Mesenchymal stem cell (in vitro differentiated cells and primary cell): ENCODE results near the gene SPATA31E1.

Experiments
- DNase-seq: peaks from one replicate; pipeline ENCODE4 v3.0.0-alpha.2; 2013
- H2AFZ ChIP-seq: one replicate; pipeline ENCODE4 v1.6.1; 2013; ENCODE audit warnings: low read depth, mild to moderate bottlenecking, control low read depth, inconsistent platforms, low read length, moderate library complexity
- H2AK5ac ChIP-seq: 2 replicates; pipeline ENCODE4 v1.6.1; 2013; ENCODE audit warnings: low read length, moderate library complexity, mild to moderate bottlenecking, inconsistent platforms; ENCODE audit not compliant: severe bottlenecking
- H2BK120ac ChIP-seq: one replicate; pipeline ENCODE4 v1.6.1; 2013; ENCODE audit warnings: low read depth, mild to moderate bottlenecking, inconsistent platforms, low read length, moderate library complexity
- H2BK12ac ChIP-seq, 2 experiments: one replicate each; pipeline ENCODE4 v1.6.1; 2013; ENCODE audit warnings: inconsistent platforms in 2 of 2, low read length in 2 of 2, mild to moderate bottlenecking in 2 of 2, moderate library complexity in 2 of 2, control low read depth in 1 of 2
- H2BK15ac ChIP-seq: one replicate; pipeline ENCODE4 v1.6.1; 2013; ENCODE audit warnings: mild to moderate bottlenecking, low read depth, inconsistent platforms; ENCODE audit not compliant: poor library complexity, severe bottlenecking
- H2BK5ac ChIP-seq: 2 replicates; pipeline ENCODE4 v1.6.1; 2013; ENCODE audit warnings: low read depth, mild to moderate bottlenecking, low read length, control low read depth, inconsistent platforms; ENCODE audit not compliant: poor library complexity, severe bottlenecking
- H3K14ac ChIP-seq, 2 experiments: one replicate each; pipeline ENCODE4 v1.6.1; 2013; ENCODE audit warnings: inconsistent platforms in 2 of 2, low read length in 2 of 2, control low read depth in 1 of 2, mild to moderate bottlenecking in 1 of 2, moderate library complexity in 1 of 2
- H3K18ac ChIP-seq, 2 experiments: one replicate each; pipeline ENCODE4 v1.6.1; 2013; ENCODE audit warnings: inconsistent platforms in 2 of 2, low read length in 2 of 2, control low read depth in 1 of 2, low read depth in 1 of 2, mild to moderate bottlenecking in 1 of 2
- H3K23ac ChIP-seq, 2 experiments: one replicate each; pipeline ENCODE4 v1.6.1; 2013; ENCODE audit warnings: inconsistent platforms in 2 of 2, low read length in 2 of 2, mild to moderate bottlenecking in 2 of 2, moderate library complexity in 2 of 2, control low read depth in 1 of 2
- H3K27ac ChIP-seq: 2 replicates; pipeline ENCODE4 v1.5.1; 2013; ENCODE audit warnings: mild to moderate bottlenecking, moderate library complexity, low read length, control low read depth, inconsistent platforms; ENCODE audit not compliant: poor library complexity, severe bottlenecking
- H3K27me3 ChIP-seq, 2 experiments: 2 replicates each; pipeline versions ENCODE4 v1.6.1 to v1.7.0; 2013; ENCODE audit warnings: low read length in 2 of 2, mild to moderate bottlenecking in 2 of 2, moderate library complexity in 2 of 2, control low read depth in 1 of 2, inconsistent platforms in 1 of 2; ENCODE audit not compliant: control insufficient read depth in 1 of 2, insufficient read depth in 1 of 2
- H3K36me3 ChIP-seq, 2 experiments: 2 replicates each; pipeline versions ENCODE4 v1.6.1 to v1.7.0; 2013; ENCODE audit warnings: low read length in 2 of 2, control low read depth in 1 of 2, inconsistent platforms in 1 of 2, low read depth in 1 of 2, mild to moderate bottlenecking in 1 of 2; ENCODE audit not compliant: insufficient read depth in 2 of 2, control insufficient read depth in 1 of 2
- H3K4ac ChIP-seq, 2 experiments: one replicate each; pipeline ENCODE4 v1.6.1; 2013; ENCODE audit warnings: inconsistent platforms in 2 of 2, low read length in 2 of 2, mild to moderate bottlenecking in 2 of 2, moderate library complexity in 2 of 2, control low read depth in 1 of 2, low read depth in 1 of 2
- H3K4me1 ChIP-seq: 2 replicates; pipeline ENCODE4 v1.6.1; 2013; ENCODE audit warnings: low read depth, low read length, control low read depth; ENCODE audit not compliant: control insufficient read depth, insufficient read depth
- H3K4me2 ChIP-seq: 2 replicates; pipeline ENCODE4 v1.6.1; 2013; ENCODE audit warnings: low read length, mild to moderate bottlenecking, inconsistent platforms; ENCODE audit not compliant: poor library complexity, severe bottlenecking
- H3K4me3 ChIP-seq, 2 experiments: 2 replicates each; pipeline versions ENCODE4 v1.5.1 to v1.7.0; 2013; ENCODE audit warnings: low read length in 2 of 2, mild to moderate bottlenecking in 2 of 2, control low read depth in 1 of 2, low read depth in 1 of 2; ENCODE audit not compliant: insufficient read depth in 1 of 2
- H3K79me1 ChIP-seq: replicated peaks from 2 replicates; pipeline ENCODE4 v1.6.1; 2013; ENCODE audit warnings: mild to moderate bottlenecking, control low read depth, low read length, inconsistent platforms; ENCODE audit not compliant: poor library complexity, severe bottlenecking
- H3K9ac ChIP-seq: 2 replicates; pipeline ENCODE4 v1.7.0; 2013; ENCODE audit warnings: mild to moderate bottlenecking, low read length, moderate library complexity
- H3K9me3 ChIP-seq: 2 replicates; pipeline ENCODE4 v1.7.0; 2013; ENCODE audit warnings: mild to moderate bottlenecking, low read length; ENCODE audit not compliant: control insufficient read depth
- H4K8ac ChIP-seq: one replicate; pipeline ENCODE4 v1.6.1; 2013; ENCODE audit warnings: inconsistent platforms, mild to moderate bottlenecking, low read length, moderate library complexity
- H4K91ac ChIP-seq: one replicate; pipeline ENCODE4 v1.6.1; 2013; ENCODE audit warnings: mild to moderate bottlenecking, low read length, inconsistent platforms
- WGBS: methylation state at CpG from one replicate; pipeline ENCODE4 v1.1.7; 2013; ENCODE audit warnings: mixed read lengths; 5-methylcytosine and 5-hydroxymethylcytosine counted together

SPATA31E1 gene

DNA sequence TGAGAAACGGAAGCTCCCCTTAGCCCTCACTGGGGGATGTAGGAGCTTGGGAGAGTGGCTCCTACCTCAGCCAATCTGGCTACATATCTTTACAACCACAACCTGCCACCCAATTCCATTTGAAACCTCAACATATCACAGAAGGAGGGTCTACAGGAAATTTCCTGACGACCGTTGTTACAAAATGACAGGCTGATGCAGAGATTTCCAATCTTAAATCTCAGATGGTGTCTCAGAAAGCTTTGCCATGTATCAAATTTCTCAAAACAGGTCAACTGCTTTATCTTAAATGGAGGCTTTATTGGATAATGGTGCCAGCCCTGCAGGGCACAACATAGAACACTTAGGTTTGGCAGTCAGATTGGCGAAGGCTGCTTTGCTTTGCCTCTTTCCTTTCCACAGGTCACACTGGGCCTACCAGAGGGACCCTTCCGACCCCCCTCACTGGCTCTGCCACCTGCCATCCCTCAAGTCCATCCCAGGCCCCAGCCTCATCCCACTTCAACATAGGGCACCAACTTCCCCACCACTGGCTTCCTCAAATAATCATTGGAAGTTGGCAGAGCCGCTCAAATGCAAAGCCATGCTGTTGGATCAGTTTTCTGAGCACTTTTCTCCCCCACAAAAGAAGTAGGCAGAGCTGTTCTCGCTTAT lies 11.1 kb upstream of the SPATA31E1 start:
- H2BK12ac ChIP-seq, result no peak overlapping the region
- no peaks in the 10 kb centered on the region for H3K27me3 ChIP-seq
- no peaks in the 10 kb centered on the region for H3K9me3 ChIP-seq
- H4K8ac ChIP-seq, result no peak overlapping the region
- WGBS, result 93% methylated on average over 7 of the region's 7 CpGs
- no peak overlapping the region for H2BK5ac ChIP-seq
- no peaks in the 10 kb centered on the region for H3K79me1 ChIP-seq
- no peaks in the 10 kb centered on the region for H3K36me3 ChIP-seq
- H3K4me3 ChIP-seq, result no peak overlapping the region
- H2AFZ ChIP-seq, result no peak overlapping the region
- no peak overlapping the region for H2AK5ac ChIP-seq
- no peak overlapping the region for H3K18ac ChIP-seq
- H3K23ac ChIP-seq, result no peak overlapping the region
- H3K4me2 ChIP-seq, result no peak overlapping the region
- H2BK15ac ChIP-seq, result peak overlapping the region; percentile 45
- peaks cover 20% of the 10 kb centered on the region for H3K4me1 ChIP-seq
- no peak overlapping the region for H2BK120ac ChIP-seq
- H3K27ac ChIP-seq, result no peak overlapping the region
- no peak for DNase-seq
- H3K4ac ChIP-seq, result no peak overlapping the region
- no peak overlapping the region for H4K91ac ChIP-seq
- H3K14ac ChIP-seq, result no peak overlapping the region
- H3K9ac ChIP-seq, result no peak overlapping the region

GRCh38 chr9:87872079-87872624 lies 10.5 kb upstream of the SPATA31E1 start:
- no peak overlapping the region for H3K4me2 ChIP-seq
- H3K4me3 ChIP-seq, result no peak overlapping the region
- no peak overlapping the region for H3K27ac ChIP-seq
- H2AK5ac ChIP-seq, result no peak overlapping the region
- no peak overlapping the region for H3K14ac ChIP-seq
- no peak overlapping the region for H4K91ac ChIP-seq
- no peak overlapping the region for H4K8ac ChIP-seq
- no peak overlapping the region for H3K23ac ChIP-seq
- H3K79me1 ChIP-seq, result no peaks in the 10 kb centered on the region
- H2AFZ ChIP-seq, result no peak overlapping the region
- no peak for DNase-seq
- peaks cover 20% of the 10 kb centered on the region for H3K4me1 ChIP-seq
- H3K9me3 ChIP-seq, result no peaks in the 10 kb centered on the region
- 88% methylated on average over 8 of the region's 8 CpGs for WGBS
- no peak overlapping the region for H3K9ac ChIP-seq
- no peaks in the 10 kb centered on the region for H3K27me3 ChIP-seq
- no peak overlapping the region for H3K18ac ChIP-seq
- no peaks in the 10 kb centered on the region for H3K36me3 ChIP-seq
- peak overlapping the region; percentile 8 to 15 for H2BK12ac ChIP-seq
- H2BK120ac ChIP-seq, result no peak overlapping the region
- no peak overlapping the region for H2BK5ac ChIP-seq
- H3K4ac ChIP-seq, result no peak overlapping the region
- H2BK15ac ChIP-seq, result no peak overlapping the region

DNA sequence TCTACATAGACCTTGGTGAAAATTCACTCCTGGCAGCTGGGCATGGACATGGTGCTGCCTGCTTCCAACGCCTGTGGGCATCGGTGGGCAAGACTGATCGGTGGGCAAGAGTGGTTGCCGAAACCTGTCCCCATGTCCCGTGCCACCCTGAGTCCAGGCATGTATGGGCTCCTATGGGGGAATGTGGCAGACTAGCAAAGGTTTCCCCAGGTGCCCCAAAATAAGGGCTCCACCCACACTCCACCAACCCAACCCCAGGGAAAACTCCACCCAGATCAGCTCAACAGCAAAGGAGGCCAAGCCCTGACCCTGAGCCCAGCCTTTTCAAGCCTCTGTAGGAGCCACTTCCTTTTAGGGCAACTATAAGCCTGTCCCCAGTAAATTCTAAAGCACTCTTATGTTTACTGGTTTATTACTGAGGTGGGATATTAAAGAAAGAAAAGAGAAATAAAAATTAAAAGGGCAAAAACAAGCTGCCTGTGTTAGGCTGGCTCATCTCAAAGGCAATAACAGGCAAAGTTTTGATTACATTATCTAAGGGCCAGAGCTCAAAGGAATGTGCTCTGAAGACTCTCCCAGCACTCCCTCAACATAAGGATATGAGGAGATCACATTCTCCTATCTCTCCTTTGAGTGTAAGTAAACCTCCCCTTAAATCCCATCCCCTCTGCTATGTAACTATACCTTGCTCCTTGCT lies 8.9 kb upstream of the SPATA31E1 start:
- H2BK5ac ChIP-seq, result no peak overlapping the region
- H2AK5ac ChIP-seq, result peak overlapping the region; percentile 75
- H3K27me3 ChIP-seq, result no peaks in the 10 kb centered on the region
- peak overlapping the region; percentile 65 to 90 for H3K18ac ChIP-seq
- H3K23ac ChIP-seq, result no peak overlapping the region
- H3K79me1 ChIP-seq, result no peaks in the 10 kb centered on the region
- peaks cover 8% of the 10 kb centered on the region for H3K9me3 ChIP-seq
- peak overlapping the region; percentile 91 for H2BK15ac ChIP-seq
- H3K9ac ChIP-seq, result no peak overlapping the region
- no peak overlapping the region for H3K4ac ChIP-seq
- no peak overlapping the region for H4K8ac ChIP-seq
- H3K14ac ChIP-seq, result peak overlapping the region in 1 of 2 experiments; percentile 86
- peak overlapping the region; percentile 95 for H4K91ac ChIP-seq
- WGBS, result 98% methylated on average over 5 of the region's 5 CpGs
- peaks cover 20% of the 10 kb centered on the region for H3K4me1 ChIP-seq
- no peaks in the 10 kb centered on the region for H3K36me3 ChIP-seq
- no peak overlapping the region for H3K4me3 ChIP-seq
- peak overlapping the region; percentile 43 to 95 for H2BK12ac ChIP-seq
- H2AFZ ChIP-seq, result no peak overlapping the region
- peak overlapping the region; percentile 71 for H2BK120ac ChIP-seq
- peak; percentile 29 for DNase-seq
- H3K27ac ChIP-seq, result no peak overlapping the region
- no peak overlapping the region for H3K4me2 ChIP-seq

DNA sequence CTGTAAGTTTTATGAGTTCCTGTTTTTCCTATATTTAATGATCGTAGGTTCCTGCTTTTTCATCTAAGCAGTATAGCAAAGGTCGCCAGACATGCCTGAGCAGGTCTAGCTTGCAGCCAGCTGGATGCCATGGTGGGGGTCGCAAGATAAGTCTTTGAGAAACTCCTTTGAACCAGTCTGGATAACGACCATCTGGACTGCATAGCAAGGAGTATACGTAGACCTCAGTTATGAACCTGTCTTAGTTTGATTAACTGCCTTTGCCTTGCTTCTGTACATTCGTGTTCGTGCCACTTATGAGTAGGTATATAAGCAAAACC lies 8.4 kb upstream of the SPATA31E1 start:
- H3K27ac ChIP-seq, result no peak overlapping the region
- peaks cover 17% of the 10 kb centered on the region for H3K4me1 ChIP-seq
- no peak overlapping the region for H2BK15ac ChIP-seq
- no peaks in the 10 kb centered on the region for H3K79me1 ChIP-seq
- no peak overlapping the region for H2BK120ac ChIP-seq
- WGBS, result 45% methylated on average over 7 of the region's 7 CpGs
- no peaks in the 10 kb centered on the region for H3K36me3 ChIP-seq
- no peak overlapping the region for H3K4me2 ChIP-seq
- peak overlapping the region; percentile 45 for H4K8ac ChIP-seq
- H3K14ac ChIP-seq, result no peak overlapping the region
- no peak overlapping the region for H2AFZ ChIP-seq
- H3K23ac ChIP-seq, result no peak overlapping the region
- H2AK5ac ChIP-seq, result no peak overlapping the region
- DNase-seq, result peak; percentile 26
- no peak overlapping the region for H3K4me3 ChIP-seq
- H4K91ac ChIP-seq, result no peak overlapping the region
- H2BK5ac ChIP-seq, result no peak overlapping the region
- H3K27me3 ChIP-seq, result no peaks in the 10 kb centered on the region
- peaks cover 8% of the 10 kb centered on the region for H3K9me3 ChIP-seq
- H3K18ac ChIP-seq, result no peak overlapping the region
- no peak overlapping the region for H2BK12ac ChIP-seq
- H3K4ac ChIP-seq, result no peak overlapping the region
- no peak overlapping the region for H3K9ac ChIP-seq
